GM21381 (cell line): ENCODE results near the gene CLEC16A.
"Not testable (repeated sequence)": the region's sequence is repeated elsewhere in the genome, so short reads cannot be mapped to it uniquely, and the experiment has no call there.

Experiments used
- ATAC-seq: cut with Tn5 transposase; IDR thresholded peaks from one replicate; pipeline ENCODE4 v1.9.1; 2021; ENCODE audit warnings: mild to moderate bottlenecking, moderate library complexity; ENCODE audit not compliant: unreplicated experiment

The CLEC16A gene

GRCh38 chr16:10964891-10965326 is 20.5 kb downstream of the CLEC16A start:
- ATAC-seq, result peak; percentile 36

GRCh38 chr16:10965440-10966061 is 21.2 kb downstream of the CLEC16A start:
- ATAC-seq, result peak; percentile 55

- no peak for ATAC-seq
Measured at GRCh38 chr16:10966129-10966528, 21.8 kb downstream of the CLEC16A start.

- ATAC-seq, result not testable (repeated sequence)
Measured at GRCh38 chr16:10966559-10966958, 22.2 kb downstream of the CLEC16A start.

- no peak for ATAC-seq
Measured at GRCh38 chr16:10967986-10968385, 23.6 kb downstream of the CLEC16A start.

GRCh38 chr16:10968498-10968897 is 24.1 kb downstream of the CLEC16A start:
- no peak for ATAC-seq

- ATAC-seq, result no peak
Measured at GRCh38 chr16:10969615-10970014, 25.3 kb downstream of the CLEC16A start.

GRCh38 chr16:10970065-10970464 is 25.7 kb downstream of the CLEC16A start:
- no peak for ATAC-seq

- no peak for ATAC-seq
Measured at GRCh38 chr16:10971560-10971961, 27.2 kb downstream of the CLEC16A start.

GRCh38 chr16:10972108-10972818 is 27.9 kb downstream of the CLEC16A start:
- no peak for ATAC-seq

GRCh38 chr16:10972819-10973464 is 28.6 kb downstream of the CLEC16A start:
- no peak for ATAC-seq

- ATAC-seq, result no peak
Measured at GRCh38 chr16:10976634-10977033, 32.3 kb downstream of the CLEC16A start.

- no peak for ATAC-seq
Measured at GRCh38 chr16:10978124-10978523, 33.8 kb downstream of the CLEC16A start.

GRCh38 chr16:10978871-10979446 is 34.6 kb downstream of the CLEC16A start:
- ATAC-seq, result no peak

GRCh38 chr16:10979717-10980601 is 35.6 kb downstream of the CLEC16A start:
- no peak for ATAC-seq

GRCh38 chr16:10980813-10981212 is 36.4 kb downstream of the CLEC16A start:
- no peak for ATAC-seq

- ATAC-seq, result peak; percentile 64
Measured at GRCh38 chr16:10981697-10982216, 37.4 kb downstream of the CLEC16A start.

- ATAC-seq, result no peak
Measured at GRCh38 chr16:10982465-10983150, 38.2 kb downstream of the CLEC16A start.

- no peak for ATAC-seq
Measured at GRCh38 chr16:10983159-10983558, 38.8 kb downstream of the CLEC16A start.

- ATAC-seq, result no peak
Measured at GRCh38 chr16:10984509-10984908, 40.1 kb downstream of the CLEC16A start.
